ENCODE measurements around the gene PRIMA1.

Gene PRIMA1

GRCh38 chr14:93708311-93708734 is 80.0 kb downstream of the PRIMA1 start:
- no peak for DNase-seq

- DNase-seq: no peak
Observed at GRCh38 chr14:93707475-93707874, 80.8 kb downstream of the PRIMA1 start.

DNA sequence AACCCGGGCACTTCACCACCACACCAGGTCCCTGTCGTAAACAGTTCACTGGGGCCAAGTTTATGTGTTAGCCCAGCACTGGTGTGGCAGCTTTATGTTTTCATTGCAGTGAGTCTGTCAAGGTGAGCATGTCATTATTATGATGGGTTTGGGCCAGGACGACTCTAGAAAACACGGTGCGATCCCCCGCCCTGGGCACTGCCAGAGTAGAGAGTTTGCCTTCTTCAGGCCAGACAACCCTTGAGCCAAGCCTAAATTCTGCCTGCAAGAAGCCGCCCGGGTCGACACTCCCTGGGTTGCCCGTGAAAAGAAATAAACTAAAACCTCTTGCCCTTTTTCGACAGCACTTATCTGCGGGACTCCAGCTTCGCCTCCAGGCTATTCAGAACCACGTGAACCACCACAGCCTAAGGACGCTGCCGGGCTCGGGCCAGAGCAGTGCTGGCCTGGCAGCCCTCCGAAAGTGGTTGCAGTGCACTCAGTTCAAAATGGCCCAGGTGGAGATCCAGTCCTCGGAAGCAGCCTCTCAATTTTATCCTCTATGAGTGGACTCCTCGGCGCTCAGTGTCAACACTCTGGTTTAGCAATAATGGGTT is 81.8 kb downstream of the PRIMA1 start:
- no peak for DNase-seq

DNA sequence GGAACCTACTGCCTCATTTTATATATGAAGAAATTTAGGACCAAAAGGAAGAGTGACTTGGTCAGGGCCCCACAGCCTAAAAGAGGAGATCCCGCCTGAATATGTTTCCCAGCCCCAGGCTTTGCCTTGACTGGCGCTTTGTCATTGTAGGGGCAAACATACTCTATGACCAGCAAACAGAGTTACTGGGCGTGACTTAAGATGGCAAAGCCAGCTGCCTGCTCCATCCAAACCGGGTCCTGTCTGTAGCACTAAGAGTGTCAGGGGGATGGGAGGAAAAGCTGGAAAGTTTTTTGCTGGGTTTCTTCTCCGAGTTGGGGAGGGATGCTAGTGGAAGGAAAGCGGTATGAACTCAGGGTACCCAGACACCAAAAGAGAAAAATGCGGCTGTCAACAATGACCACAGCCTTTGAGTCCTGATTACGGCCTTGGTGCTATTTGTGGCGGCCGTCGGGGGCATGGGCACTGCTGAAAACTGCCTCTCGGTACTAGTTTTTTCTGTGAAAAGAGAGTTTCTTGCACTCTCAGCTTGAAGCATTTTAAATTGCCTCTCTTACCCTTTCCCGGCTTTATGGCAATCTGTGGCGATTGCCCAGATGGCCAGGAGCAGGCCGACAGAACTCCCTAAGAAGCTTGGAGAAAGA is 82.7 kb downstream of the PRIMA1 start:
- DNase-seq: no peak

GRCh38 chr14:93703941-93704340 is 84.3 kb downstream of the PRIMA1 start:
- no peak for DNase-seq

DNA sequence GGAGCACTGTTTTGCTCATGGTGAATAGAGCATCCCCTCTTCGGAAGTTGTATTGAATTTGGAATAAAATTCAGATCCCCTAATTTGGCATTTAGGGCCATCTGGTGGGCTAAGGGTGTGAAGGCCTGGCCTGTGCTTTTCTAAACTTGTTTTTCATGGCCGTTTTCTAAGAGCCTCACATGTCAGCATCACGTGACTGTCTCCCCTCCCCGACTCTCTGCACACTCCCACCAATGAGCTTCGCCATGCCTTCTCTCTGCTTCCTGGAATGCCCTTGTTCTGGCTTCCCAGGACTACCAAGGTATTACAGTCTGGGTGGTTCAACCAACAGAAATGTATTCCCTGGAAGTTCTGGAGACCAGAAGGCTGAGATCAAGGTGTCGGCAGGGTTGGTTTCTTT is 85.3 kb downstream of the PRIMA1 start:
- DNase-seq: no peak

DNA sequence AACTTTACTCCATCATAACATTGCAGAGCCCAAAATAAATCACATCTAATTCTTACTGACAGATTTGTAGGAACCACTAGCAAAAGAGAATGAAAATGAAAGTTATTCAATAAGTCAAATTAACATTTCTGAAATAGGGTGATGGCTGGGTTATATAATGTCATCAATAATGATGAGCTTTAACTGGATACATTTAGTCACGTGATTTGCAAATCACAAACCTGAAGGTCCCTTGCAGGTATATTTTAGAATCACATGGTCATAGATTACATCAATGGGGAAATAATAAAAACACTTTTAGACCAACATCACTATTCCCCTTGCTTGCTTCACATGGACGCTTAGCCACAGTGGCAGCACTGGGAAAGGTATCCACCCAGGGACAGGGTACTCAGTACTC is 86.7 kb downstream of the PRIMA1 start:
- no peak for DNase-seq

- DNase-seq: no peak
Observed at GRCh38 chr14:93700928-93701327, 87.4 kb downstream of the PRIMA1 start.

DNA sequence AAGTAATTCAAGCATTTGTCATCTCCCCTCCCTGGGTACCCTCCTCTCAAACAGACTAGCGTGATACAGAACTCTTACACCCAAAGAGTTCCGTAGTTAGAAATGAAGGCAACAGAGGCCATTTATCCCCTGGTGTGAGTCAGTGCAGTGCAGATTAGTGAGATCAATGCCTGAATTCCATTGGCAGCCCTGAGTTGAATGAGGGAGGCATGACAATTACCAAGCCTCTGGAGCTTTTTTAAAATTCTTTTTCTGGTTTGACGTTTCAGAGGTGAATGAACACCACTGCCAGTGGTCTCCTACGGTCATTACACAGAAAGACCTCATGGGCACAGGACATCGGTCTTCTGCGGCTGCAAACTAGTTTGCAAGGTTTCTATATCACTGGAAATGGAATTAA is 94.4 kb downstream of the PRIMA1 start:
- no peak for DNase-seq

DNA sequence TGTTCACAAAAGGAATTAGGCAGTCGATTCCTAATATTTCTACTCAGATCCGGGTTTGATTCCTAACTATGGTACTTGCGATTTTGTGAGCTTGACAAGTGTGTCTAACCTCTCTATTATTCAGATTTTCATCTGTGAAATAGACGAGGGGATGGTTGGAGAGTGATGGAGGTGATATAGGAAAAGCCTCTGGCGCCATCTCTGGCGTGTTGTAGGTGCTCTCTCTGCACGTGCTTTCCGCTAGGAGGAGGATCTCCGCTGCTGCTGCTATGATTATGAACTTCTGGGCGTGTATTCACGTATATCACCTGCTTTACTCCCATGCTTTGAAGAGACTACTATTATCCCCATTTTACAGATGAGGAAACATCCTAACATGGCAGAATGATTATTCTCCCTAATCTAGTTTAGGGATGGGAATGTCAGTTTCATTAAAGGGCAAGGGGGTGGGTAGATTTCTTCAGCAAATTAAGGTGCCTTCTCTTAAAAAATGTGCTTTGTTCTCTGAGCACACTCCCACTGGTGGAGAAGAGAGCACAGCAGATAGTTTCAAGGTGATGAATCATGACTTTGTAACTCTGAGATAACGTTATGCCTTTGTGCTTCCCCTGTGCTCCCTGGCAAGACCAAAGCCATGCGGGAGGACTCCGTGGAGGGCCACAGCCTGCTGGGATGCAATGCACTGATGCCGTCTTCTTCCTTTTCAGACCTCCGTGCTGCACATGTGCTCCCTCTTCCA is 97.1 kb downstream of the PRIMA1 start:
- DNase-seq: no peak

DNA sequence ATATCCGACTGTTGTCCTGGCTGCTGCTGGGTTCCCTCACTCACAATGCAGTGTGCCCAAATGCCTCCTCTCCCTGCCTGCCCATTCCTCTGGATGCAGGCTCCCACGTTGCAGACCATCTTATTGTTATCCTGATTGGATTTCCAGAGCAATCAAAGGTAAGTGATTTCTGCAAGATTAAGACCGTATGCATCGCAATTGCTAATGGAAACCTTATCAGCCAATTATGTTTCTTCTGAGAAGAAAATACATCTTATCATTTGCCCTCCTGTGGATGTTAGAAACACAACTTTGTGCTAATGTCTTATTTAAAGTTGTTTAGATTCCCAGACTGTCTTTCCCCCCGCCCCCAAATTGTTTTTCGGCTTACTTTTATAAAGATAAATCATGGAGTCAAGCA is 98.1 kb downstream of the PRIMA1 start:
- no peak for DNase-seq

GRCh38 chr14:93688820-93689219 is 99.5 kb downstream of the PRIMA1 start:
- DNase-seq: no peak

DNA sequence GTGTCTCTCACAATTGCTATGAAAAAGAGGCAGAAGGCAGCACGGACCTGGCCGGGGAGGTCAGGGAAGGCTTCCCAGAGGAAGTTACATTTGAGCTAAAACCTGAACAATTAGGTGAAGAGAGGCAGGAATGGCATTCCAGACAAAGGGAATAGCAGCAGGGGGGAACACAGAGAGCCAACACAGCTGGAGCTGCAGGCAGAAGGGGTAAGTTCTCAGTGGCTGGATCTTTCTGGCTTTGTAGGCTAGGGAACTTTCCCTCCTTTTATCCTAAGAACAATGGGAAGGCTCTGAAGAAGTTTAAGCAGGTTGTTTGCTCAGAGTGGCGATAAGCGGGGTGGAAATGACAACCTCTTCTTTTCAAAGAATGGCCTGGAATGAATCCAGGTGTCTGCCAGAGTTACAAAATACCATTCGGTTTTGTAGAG is 100.0 kb downstream of the PRIMA1 start:
- no peak for DNase-seq

DNA sequence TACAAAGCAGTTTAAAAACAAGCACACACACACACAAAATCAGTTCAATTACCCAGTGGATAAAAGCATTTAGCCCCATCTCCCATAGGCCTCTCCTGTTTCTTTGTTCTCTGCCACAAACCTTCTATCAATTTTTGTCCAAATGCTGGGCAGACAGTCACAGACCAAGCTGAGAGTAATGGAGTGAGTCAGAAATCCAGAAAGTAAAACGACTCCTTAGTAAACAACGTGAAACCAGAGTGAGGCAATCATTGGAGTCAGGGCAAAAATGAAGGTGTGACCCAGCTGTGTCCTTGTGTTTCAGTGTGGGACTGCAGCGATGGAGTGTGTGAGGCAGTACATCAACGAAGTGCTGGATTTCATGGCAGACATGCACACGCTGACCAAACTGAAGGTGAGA is 102.0 kb downstream of the PRIMA1 start:
- DNase-seq: no peak

DNA sequence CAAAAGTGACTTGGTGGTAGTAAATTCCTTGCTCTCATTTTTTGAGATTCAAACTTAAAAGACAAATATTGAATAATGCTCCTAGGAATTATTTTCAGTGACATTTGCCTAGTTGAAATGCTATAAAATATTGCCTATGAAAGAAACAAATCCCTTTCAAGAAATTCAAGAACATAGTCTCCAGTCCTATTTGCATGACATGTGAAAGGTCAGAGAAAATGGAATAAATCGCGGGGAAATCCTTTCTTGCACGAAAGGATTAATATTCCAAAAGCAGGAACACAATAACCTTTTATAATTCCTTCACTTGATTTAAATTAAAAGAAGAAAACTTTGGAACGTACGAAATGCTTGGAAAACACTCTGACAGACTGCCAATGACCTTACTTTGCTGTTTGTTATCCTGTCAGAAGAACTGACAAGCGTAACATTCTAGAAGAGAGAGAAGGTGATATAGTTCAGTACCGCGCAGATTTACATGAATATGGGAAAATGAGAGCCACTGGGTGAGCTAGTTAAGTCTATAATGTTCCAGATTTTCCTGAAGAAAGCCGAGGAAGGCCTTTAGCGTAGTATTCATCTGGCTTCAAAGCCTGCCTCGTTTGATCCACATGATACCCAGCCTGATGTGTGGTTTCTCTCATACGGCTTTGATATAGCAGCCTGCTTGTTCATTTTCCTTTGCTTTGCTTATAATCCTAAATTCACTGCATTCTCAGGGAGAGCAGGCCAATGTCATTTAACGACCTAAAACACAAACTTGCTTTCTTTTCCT is 103.0 kb downstream of the PRIMA1 start:
- no peak for DNase-seq

GRCh38 chr14:93683226-93683625 is 105.1 kb downstream of the PRIMA1 start:
- DNase-seq: no peak

- no peak for DNase-seq
Observed at GRCh38 chr14:93682459-93682858, 105.8 kb downstream of the PRIMA1 start.

- no peak for DNase-seq
Observed at GRCh38 chr14:93676416-93676958, 111.8 kb downstream of the PRIMA1 start.

GRCh38 chr14:93675651-93676050 is 112.6 kb downstream of the PRIMA1 start:
- DNase-seq: no peak

- DNase-seq: no peak
Observed at GRCh38 chr14:93674343-93674742, 113.9 kb downstream of the PRIMA1 start.

GRCh38 chr14:93669632-93670031 is 118.7 kb downstream of the PRIMA1 start:
- DNase-seq: no peak
